ENCODE results near the gene CAD.

GRCh38 chr2:27236626-27237025 is 19.5 kb downstream of the CAD start:
- TF ChIP-seq POLR2AphosphoS5 (IDR thresholded peaks at IDR 0.05; ENCODE audit: borderline replicate concordance, low read depth, low read length) (no peak), EZH2 (IDR thresholded peaks at IDR 0.05) (no peak)
